DOHH2 (cell line): ENCODE results near the gene LINGO1.

Experiments used
- H3F3A ChIP-seq: fragments of 200-600 bp; sonication (generic), shearing (Covaris generic); 2 replicates; pipeline ENCODE4 v1.6.0; 2016; ENCODE audit warnings: antibody characterized with exemption, mild to moderate bottlenecking; ENCODE audit not compliant: control insufficient read depth, insufficient read depth
- H3K27ac ChIP-seq: fragments of 200-600 bp; sonication (generic); 2 replicates; pipeline ENCODE4 v1.5.1; 2014; ENCODE audit warnings: low read depth, mild to moderate bottlenecking, low read length, moderate library complexity
- H3K27me3 ChIP-seq: fragments of 200-600 bp; sonication (generic); 2 replicates; pipeline ENCODE4 v1.6.1; 2014; ENCODE audit warnings: mild to moderate bottlenecking, low read length, mixed read lengths; ENCODE audit not compliant: control insufficient read depth
- H3K36me3 ChIP-seq: fragments of 200-600 bp; sonication (generic); 2 replicates; pipeline ENCODE4 v1.6.1; 2014; ENCODE audit warnings: mild to moderate bottlenecking, low read length, moderate library complexity, mixed read lengths; ENCODE audit not compliant: control insufficient read depth
- H3K4me1 ChIP-seq: fragments of 200-600 bp; sonication (generic); 2 replicates; pipeline ENCODE4 v1.6.1; 2014; ENCODE audit warnings: mild to moderate bottlenecking, low read length, mixed read lengths; ENCODE audit not compliant: control insufficient read depth
- H3K4me2 ChIP-seq: fragments of 200-600 bp; sonication (generic); 2 replicates; pipeline ENCODE4 v1.6.0; 2014; ENCODE audit warnings: mild to moderate bottlenecking, low read length, moderate library complexity
- H3K4me3 ChIP-seq: fragments of 200-600 bp; sonication (generic); 2 replicates; pipeline ENCODE4 v1.5.1; 2014; ENCODE audit warnings: mild to moderate bottlenecking, low read length, mixed read lengths
- H3K79me2 ChIP-seq: fragments of 200-600 bp; sonication (generic); 2 replicates; pipeline ENCODE4 v1.6.1; 2014; ENCODE audit warnings: mild to moderate bottlenecking, low read length, mixed read lengths; ENCODE audit not compliant: control insufficient read depth
- H3K9me2 ChIP-seq: fragments of 200-600 bp; sonication (generic); replicated peaks from 2 replicates; pipeline ENCODE4 v1.6.1; 2014; ENCODE audit warnings: mild to moderate bottlenecking, low read length, mixed read lengths; ENCODE audit not compliant: control insufficient read depth
- H3K9me3 ChIP-seq: fragments of 200-600 bp; sonication (generic); 2 replicates; pipeline ENCODE4 v1.6.1; 2014; ENCODE audit warnings: antibody characterized with exemption, low read length, mixed read lengths; ENCODE audit not compliant: control insufficient read depth, insufficient read depth
- H4K20me1 ChIP-seq: fragments of 200-600 bp; sonication (generic); 2 replicates; pipeline ENCODE4 v1.6.0; 2014; ENCODE audit warnings: low read depth, mild to moderate bottlenecking, antibody characterized with exemption, low read length, moderate library complexity; ENCODE audit not compliant: control insufficient read depth, insufficient read depth
- CTCF ChIP-seq: fragments of 200-600 bp; sonication (generic); IDR thresholded peaks from one replicate; pipeline ENCODE4 v1.5.1; 2014; ENCODE audit warnings: antibody characterized with exemption, mild to moderate bottlenecking, low read depth, low read length; ENCODE audit not compliant: poor library complexity, severe bottlenecking
- EZH2phosphoT487 ChIP-seq: fragments of 200-600 bp; sonication (generic); IDR thresholded peaks from 2 replicates; pipeline ENCODE4 v1.6.1; 2017; ENCODE audit warnings: borderline replicate concordance, mild to moderate bottlenecking, antibody characterized with exemption, low read length, moderate library complexity, mixed read lengths

Gene LINGO1

GRCh38 chr15:77567202-77567601, 65.5 kb downstream of the LINGO1 start:
- no peaks in the 10 kb centered on the region for H3K9me2 ChIP-seq
- no peaks in the 10 kb centered on the region for H3K4me1 ChIP-seq
- no peaks in the 10 kb centered on the region for H3F3A ChIP-seq
- H3K36me3 ChIP-seq = no peaks in the 10 kb centered on the region
- no peak overlapping the region for H3K4me3 ChIP-seq
- no peaks in the 10 kb centered on the region for H3K9me3 ChIP-seq
- H3K79me2 ChIP-seq = no peaks in the 10 kb centered on the region
- H3K27me3 ChIP-seq = peaks cover 4% of the 10 kb centered on the region; the same call in 1 of the 2 replicates
- no peaks in the 10 kb centered on the region for H4K20me1 ChIP-seq
- H3K4me2 ChIP-seq = no peak overlapping the region
- TF ChIP-seq CTCF (no peak), EZH2phosphoT487 (no peak)
- H3K27ac ChIP-seq = no peak overlapping the region

GRCh38 chr15:77566092-77566491, 66.6 kb downstream of the LINGO1 start:
- no peaks in the 10 kb centered on the region for H3K9me3 ChIP-seq
- TF ChIP-seq EZH2phosphoT487 (no peak), CTCF (no peak)
- peaks cover 4% of the 10 kb centered on the region; the same call in 1 of the 2 replicates for H3K27me3 ChIP-seq
- no peaks in the 10 kb centered on the region for H3K4me1 ChIP-seq
- no peaks in the 10 kb centered on the region for H3K9me2 ChIP-seq
- no peaks in the 10 kb centered on the region for H4K20me1 ChIP-seq
- no peak overlapping the region for H3K4me2 ChIP-seq
- no peaks in the 10 kb centered on the region for H3F3A ChIP-seq
- no peaks in the 10 kb centered on the region for H3K79me2 ChIP-seq
- H3K36me3 ChIP-seq = no peaks in the 10 kb centered on the region
- no peak overlapping the region for H3K4me3 ChIP-seq
- H3K27ac ChIP-seq = no peak overlapping the region

- Histone ChIP-seq H3K4me2 (no peak overlapping the region), H3K4me3 (no peak overlapping the region), H3K9me3 (no peaks in the 10 kb centered on the region), H4K20me1 (no peaks in the 10 kb centered on the region), H3K79me2 (no peaks in the 10 kb centered on the region), H3K9me2 (no peaks in the 10 kb centered on the region), H3K27ac (no peak overlapping the region), H3K36me3 (no peaks in the 10 kb centered on the region), H3K4me1 (no peaks in the 10 kb centered on the region), H3K27me3 (peaks cover 4% of the 10 kb centered on the region; the same call in 1 of the 2 replicates), H3F3A (no peaks in the 10 kb centered on the region)
- TF ChIP-seq EZH2phosphoT487 (no peak), CTCF (no peak)
Measured at GRCh38 chr15:77565378-77565915, 67.3 kb downstream of the LINGO1 start.
